ENCODE measurements around the gene LBHD1.
"Not testable (repeated sequence)": the region's sequence is repeated elsewhere in the genome, so short reads cannot be mapped to it uniquely, and the experiment has no call there.

Gene LBHD1

DNA sequence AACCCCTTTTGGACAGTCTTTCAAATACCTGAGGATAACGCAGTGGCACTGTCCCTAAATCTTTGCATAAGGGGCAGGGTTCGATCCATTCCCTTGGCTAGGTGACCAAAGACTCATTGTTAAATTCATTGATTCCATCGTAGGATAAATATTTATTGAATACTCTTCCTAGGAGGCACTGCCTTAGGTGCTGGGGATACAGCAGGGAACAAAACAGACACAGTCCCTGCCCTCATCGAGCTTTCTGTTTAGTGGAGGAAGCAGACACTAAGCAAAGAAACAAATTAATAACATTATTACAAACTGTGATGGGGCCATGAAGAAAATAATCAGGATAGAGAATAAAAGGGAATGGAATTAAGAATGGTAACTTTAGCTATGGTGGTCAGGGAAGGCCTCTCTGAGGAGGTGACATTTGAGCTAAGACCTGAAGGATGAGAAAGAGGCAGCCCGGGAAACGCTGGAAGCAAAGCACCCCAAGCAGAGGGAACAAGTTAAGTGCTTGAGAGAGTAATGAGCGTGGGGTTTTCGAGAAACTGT, 51.0 kb downstream of the LBHD1 start:
- no peak for DNase-seq (ENCODE audit: low read depth in 2 of 3, low spot score in 1 of 3)

DNA sequence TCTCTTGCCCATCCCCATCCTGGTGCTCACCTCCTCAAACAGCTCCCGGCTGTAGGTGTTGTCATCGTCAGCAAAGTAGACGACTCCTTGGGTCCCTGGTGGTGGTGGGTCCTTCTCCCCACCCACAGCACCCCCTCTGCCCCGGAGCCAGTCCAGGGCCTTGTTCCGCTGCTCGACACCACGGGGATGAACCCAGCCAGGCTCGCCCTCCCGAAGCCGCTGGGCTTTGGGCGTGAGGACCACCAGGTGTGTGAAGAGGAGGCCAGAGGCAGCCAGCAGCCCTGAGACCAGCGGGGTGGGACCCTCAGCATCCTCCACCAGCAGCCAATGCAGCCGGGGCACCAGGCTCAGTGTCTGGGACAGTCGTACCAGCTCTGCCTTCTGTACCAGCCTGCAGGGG, 55.1 kb downstream of the LBHD1 start:
- DNase-seq (ENCODE audit: low read depth in 2 of 3, low spot score in 1 of 3), result not testable (repeated sequence)

DNA sequence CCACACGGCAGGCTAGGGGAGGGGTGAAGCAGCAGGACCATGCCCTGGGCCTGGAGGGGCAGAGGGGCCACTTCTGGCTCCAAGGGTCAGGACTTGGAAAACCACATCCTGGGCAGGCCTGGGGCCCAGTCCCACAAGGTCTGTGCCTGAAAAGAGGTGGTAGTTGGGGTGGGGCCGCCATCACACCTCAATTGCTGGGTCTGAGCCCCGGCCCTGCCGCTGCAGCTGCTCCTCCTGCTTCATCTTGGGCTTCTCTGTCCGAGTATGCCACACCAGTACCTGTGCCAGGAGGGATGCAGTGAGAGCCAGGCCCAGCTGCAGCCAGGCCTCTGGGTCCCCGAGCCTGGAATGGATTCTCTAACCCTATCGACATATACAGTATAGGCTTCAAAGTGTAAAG, 56.5 kb downstream of the LBHD1 start:
- no peak for DNase-seq (ENCODE audit: low read depth in 2 of 3, low spot score in 1 of 3)

DNA sequence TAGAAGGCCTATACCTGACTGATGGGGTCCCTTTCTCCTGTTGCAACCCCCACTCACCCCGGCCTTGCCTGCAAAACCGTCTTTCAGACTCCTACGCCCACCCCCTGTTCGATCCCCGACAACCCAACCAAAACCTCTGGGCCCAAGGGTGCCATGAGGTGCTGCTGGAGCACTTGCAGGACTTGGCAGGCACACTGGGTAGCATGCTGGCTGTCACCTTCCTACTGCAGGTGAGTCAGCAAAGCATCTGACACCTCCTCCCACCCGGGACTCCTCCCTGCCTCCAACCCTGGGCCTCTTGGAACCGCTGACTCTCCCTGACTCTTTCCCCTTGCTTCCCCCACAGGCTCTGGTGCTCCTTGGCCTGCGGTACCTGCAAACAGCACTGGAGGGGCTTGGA, 57.8 kb downstream of the LBHD1 start:
- peak in 1 of 3 donors; percentile 41 for DNase-seq (ENCODE audit: low read depth in 2 of 3, low spot score in 1 of 3)

DNA sequence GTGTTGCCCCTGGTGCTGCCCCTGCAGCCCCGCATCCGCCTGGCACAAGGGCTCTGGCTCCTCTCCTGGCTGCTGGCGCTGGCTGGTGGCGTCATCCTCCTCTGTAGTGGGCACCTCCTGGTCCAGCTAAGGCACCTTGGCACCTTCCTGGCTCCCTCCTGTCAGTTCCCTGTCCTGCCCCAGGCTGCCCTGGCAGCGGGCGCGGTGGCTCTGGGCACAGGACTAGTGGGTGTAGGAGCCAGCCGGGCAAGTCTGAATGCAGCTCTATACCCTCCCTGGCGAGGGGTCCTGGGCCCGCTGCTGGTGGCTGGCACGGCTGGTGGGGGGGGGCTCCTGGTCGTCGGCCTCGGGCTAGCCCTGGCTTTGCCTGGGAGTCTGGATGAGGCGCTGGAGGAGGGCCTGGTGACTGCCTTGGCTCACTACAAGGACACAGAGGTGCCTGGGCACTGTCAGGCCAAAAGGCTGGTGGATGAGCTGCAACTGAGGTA, 58.7 kb downstream of the LBHD1 start:
- no peak for DNase-seq (ENCODE audit: low read depth in 2 of 3, low spot score in 1 of 3)

All from stimulated activated CD4-positive, alpha-beta T cell treated with anti-CD3 and anti-CD28 coated beads, Interleukin-12 subunit alpha, Interleukin-12 subunit beta, amount 100 ng/mL, for 48 hours (primary cell).